MG63 (cell line): ENCODE measurements around the gene CABLES1. TPM values are rescaled to one million over a fixed set of nuclear protein-coding genes. Genes with fewer than 3 reads are reported as not detected.
"Not testable (repeated sequence)": the region's sequence is repeated elsewhere in the genome, so short reads cannot be mapped to it uniquely, and the experiment has no call there.

Experiments used
- DNase-seq: peaks from one replicate; pipeline ENCODE4 v3.0.0-alpha.2; 2020
- H3K27me3 ChIP-seq: fragments of 250-450 bp; sonication (Bioruptor Pico); 2 replicates; pipeline ENCODE4 v1.5.1; 2020; ENCODE audit warnings: mild to moderate bottlenecking, moderate library complexity
- H3K36me3 ChIP-seq: fragments of 250-450 bp; sonication (Bioruptor Pico); 2 replicates; pipeline ENCODE4 v1.5.1; 2020; ENCODE audit warnings: mild to moderate bottlenecking, moderate library complexity
- H3K4me3 ChIP-seq: fragments of 250-450 bp; sonication (Bioruptor Pico); 2 replicates; pipeline ENCODE4 v1.5.1; 2020; ENCODE audit warnings: mild to moderate bottlenecking, moderate library complexity
- H3K9me3 ChIP-seq: fragments of 250-450 bp; sonication (Bioruptor Pico); 2 replicates; pipeline ENCODE4 v1.5.1; 2020; ENCODE audit warnings: mild to moderate bottlenecking, moderate library complexity
- total RNA-seq: library from RNA; depleted of rRNA; stranded (reverse); fragments of >200 nt; shearing (Covaris generic); gene quantifications from 2 replicates; pipeline ENCODE4 v1.2.3, GENCODE V29; 2014; ENCODE audit warnings: low replicate concordance

The CABLES1 gene
- total RNA-seq, 1 experiment from 2014 or later: 1.3 TPM

DNA sequence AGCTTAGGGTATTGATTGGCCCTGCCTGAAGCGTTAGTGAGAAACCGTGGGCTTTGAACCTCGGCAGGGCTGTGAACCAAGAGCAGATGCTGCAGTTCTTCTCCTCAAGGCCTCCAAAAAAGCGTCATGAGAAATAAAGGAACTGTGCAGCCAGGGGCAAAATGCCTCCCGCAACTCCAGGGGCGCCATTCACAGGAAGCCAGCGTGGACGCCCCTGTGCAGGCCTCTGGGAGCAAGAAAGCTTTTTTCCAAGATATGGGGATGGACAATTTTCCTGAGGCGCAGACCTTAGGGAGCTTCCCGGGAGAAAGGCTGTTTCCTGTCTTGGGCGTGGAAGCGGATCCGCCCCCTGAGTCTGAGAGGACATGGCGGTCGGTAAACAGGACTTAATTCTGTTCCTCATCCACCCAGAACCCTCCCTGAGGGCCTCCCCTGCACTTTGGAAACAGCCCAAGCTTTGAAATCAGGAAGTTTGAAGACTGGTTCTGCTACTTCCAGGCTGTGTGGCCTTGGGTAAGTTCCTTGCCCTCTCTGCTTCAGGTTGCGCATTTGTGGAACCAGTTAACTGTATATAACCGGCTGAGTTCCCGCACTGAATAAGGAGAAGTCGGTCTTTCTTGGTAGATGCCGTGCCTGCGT, 29.6 kb upstream of the CABLES1 start:
- no peaks in the 10 kb centered on the region for H3K27me3 ChIP-seq
- no peaks in the 10 kb centered on the region for H3K36me3 ChIP-seq
- DNase-seq: no peak
- no peak overlapping the region for H3K4me3 ChIP-seq
- no peaks in the 10 kb centered on the region for H3K9me3 ChIP-seq

DNA sequence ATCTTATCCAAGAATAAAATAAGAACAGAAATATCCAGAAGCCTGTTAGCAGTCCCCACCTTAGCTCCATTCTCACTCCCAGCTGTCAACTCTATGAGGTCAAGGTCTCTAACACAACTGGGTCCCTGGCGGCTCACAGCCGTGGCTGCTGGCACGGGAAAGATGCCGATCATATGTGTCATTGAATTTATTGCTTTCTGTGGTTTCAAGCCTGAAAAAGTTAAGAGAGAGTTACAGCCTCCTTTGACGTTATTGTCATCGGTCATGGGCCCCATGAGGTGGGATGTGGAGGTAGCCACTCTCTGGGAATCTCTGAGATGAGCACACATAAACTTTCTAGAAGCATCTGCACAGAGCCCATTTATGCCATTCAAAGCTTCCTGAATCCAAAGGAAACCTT, 28.7 kb upstream of the CABLES1 start:
- H3K36me3 ChIP-seq: no peaks in the 10 kb centered on the region
- no peaks in the 10 kb centered on the region for H3K27me3 ChIP-seq
- H3K4me3 ChIP-seq: no peak overlapping the region
- peak; percentile 86 for DNase-seq
- H3K9me3 ChIP-seq: no peaks in the 10 kb centered on the region

DNA sequence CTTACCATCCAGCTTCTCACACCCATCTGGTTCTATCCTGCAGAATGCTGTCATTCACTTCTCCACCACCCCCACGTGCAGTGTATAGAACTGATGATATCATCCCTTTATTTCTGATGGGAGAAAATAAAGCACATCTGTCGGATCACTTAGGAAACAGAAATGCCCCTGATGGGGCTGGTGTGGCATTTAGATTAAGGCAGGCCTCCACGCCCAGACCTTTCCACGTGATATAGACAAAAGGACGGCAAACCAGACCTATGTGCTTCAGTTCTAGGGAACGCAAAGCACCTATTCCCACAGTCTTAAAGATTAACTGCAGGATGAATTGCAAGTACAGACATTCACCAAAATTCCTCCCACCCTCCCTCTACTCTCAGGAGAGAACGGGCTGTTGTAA, 27.6 kb upstream of the CABLES1 start:
- H3K27me3 ChIP-seq: no peaks in the 10 kb centered on the region
- DNase-seq: peak; percentile 13
- no peaks in the 10 kb centered on the region for H3K36me3 ChIP-seq
- no peaks in the 10 kb centered on the region for H3K9me3 ChIP-seq
- H3K4me3 ChIP-seq: no peak overlapping the region

DNA sequence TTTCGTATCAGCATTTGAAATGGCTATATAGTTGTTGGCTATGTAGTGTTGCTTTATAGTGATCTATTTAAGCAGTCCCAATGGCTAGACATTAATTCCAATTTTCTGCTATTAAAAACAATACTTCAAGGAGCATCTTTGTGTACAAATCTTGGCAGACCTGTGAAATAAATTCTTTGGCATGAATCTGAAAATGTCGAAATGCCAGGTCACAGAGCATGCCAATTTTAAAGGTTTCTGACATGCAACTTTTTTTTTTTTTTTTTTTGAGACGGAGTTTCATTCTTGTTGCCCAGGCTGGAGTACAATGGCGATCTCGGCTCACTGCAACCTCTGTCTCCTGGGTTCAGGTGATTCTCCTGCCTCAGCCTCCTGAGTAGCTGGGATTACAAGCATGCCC, 26.8 kb upstream of the CABLES1 start:
- no peaks in the 10 kb centered on the region for H3K27me3 ChIP-seq
- H3K36me3 ChIP-seq: no peaks in the 10 kb centered on the region
- DNase-seq: peak; percentile 29

DNA sequence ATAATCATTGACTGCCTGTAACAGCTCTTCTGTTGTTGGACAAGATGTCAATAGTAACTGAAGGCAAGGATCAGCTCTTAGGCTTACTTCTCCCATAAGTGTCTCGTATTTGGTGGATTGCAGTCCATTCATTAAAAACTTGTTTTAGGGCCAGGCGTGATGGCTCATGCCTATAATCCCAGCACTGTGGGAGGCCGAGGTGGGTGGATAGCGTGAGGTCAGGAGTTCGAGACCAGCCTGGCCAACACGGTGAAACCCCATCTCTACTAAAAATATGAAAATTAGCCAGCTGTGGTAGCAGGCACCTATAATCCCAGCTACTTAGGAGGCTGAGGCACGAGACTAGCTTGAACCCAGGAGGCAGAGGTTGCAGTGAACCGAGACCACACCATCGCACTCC, 26.1 kb upstream of the CABLES1 start:
- not testable (repeated sequence) for H3K9me3 ChIP-seq, H3K27me3 ChIP-seq, H3K36me3 ChIP-seq, H3K4me3 ChIP-seq
- peak; percentile 68 for DNase-seq

More for the DNA sequence above, 26.8 kb upstream of the CABLES1 start:
- Histone ChIP-seq H3K9me3 (no peaks in the 10 kb centered on the region), H3K4me3 (no peak overlapping the region)

DNA sequence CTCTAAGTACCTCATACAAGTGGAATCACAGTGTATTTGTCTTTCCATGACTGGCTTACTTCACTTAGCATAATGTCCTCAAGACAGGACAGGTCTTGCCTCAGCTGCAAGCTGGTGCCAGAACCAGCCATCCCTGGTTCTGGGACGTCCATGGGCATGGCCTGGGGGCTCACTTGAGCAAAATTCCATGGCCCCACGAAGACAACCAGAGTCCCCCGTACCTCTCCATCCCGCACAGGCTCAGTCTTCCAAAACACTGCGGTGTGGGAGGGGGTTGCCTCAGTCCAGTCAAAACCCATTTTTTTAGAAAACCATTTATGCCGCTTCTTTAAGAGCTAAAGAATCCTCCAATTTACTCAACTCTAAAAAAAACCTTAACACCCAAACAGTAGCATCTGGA, 21.7 kb upstream of the CABLES1 start:
- H3K9me3 ChIP-seq: no peaks in the 10 kb centered on the region
- no peaks in the 10 kb centered on the region for H3K36me3 ChIP-seq
- no peak for DNase-seq
- no peak overlapping the region for H3K4me3 ChIP-seq
- H3K27me3 ChIP-seq: no peaks in the 10 kb centered on the region

DNA sequence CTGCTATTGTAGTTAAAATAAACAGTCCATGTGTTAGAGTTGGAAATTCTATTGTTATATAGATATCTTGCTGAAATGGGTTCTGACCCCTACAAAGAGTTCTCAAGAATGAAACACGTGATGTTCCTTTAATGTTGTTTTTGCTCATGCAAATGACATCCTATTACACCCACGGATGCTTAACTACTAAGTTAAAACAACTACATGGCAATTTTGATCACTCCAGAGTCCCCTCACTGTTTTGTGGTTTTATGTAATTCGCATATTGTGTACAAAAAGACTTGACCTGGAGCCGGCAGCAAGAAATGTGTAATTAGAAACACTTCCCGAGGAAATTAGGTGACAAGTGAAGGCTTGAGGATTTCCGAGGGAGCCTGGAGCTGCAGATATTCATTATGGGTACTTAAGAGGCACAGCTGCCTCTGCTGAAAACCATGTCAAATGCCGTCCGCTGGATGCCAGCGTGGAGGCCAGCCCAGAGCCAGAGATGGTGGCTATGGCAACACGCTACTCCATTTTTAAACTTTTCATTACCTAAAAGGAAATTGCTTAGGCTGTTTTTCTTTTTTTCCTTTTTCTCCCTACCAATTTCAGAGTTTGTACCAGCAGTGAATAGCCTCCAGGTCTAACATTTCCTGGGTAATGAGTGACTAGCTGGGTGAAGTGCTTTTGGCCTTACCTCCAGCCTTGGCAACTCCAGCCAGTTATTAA, 21.0 kb upstream of the CABLES1 start:
- Histone ChIP-seq H3K9me3 (no peaks in the 10 kb centered on the region), H3K36me3 (no peaks in the 10 kb centered on the region), H3K4me3 (no peak overlapping the region), H3K27me3 (no peaks in the 10 kb centered on the region)
- no peak for DNase-seq

DNA sequence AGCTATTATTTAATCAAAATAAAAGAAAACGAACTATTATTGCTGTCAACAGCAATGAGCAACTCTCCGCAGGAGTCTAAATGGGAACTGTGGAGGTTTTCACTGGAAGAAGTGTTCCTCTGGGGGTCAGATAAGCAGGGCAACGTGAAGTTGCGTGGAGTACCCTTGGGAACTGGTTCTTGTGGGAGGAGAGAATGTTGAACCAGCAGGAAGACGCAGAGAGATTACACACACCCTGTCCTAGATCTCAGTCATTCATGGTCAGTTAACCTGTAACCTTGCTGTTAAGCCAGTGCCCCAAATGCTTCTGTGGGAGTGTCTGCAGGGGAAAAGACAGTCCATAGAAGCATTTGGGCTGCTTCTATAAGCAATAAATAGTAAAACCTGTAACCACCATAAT, 20.4 kb upstream of the CABLES1 start:
- DNase-seq: no peak
- no peaks in the 10 kb centered on the region for H3K27me3 ChIP-seq
- no peaks in the 10 kb centered on the region for H3K36me3 ChIP-seq
- no peak overlapping the region for H3K4me3 ChIP-seq
- H3K9me3 ChIP-seq: no peaks in the 10 kb centered on the region

DNA sequence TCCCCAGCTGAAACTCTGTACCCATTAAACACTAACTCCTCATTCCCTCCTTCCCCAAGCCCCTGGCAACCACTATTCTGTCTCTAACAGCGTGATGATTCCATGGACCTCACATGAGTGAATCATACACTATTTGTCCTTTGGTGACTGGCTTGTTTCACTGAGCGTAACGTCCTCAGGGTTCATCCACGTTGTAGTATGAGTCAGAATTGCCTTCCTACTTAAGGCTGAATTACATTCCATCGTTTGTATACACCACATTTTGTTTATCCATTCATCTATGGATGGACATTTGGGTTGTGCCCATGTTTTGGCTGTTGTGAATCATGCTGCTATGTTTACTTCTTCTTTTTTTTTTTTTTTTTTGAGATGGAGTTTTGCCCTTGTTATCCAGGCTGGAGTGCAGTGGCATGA, 19.6 kb upstream of the CABLES1 start:
- no peak overlapping the region for H3K4me3 ChIP-seq
- DNase-seq: peak; percentile 82
- no peaks in the 10 kb centered on the region for H3K9me3 ChIP-seq
- no peaks in the 10 kb centered on the region for H3K27me3 ChIP-seq
- no peaks in the 10 kb centered on the region for H3K36me3 ChIP-seq

DNA sequence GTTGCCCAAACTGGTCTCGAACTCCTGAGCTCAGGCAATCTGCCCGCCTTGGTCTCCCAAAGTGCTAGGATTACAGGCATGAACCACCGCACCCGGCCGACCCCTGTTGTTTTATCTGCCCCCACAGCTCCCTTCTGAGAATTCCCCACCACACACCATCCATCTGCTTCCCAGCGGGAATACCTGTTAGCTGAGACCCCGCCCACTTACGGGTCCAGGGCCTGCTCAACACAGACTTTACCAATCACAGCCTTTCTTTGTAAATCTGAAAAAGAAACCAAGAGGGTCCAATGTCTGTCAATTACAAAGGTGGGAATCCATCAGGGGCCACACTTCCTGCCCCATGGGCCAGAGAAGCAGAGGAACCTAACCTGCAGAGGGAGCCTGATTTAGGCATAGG, 14.2 kb upstream of the CABLES1 start:
- no peaks in the 10 kb centered on the region for H3K27me3 ChIP-seq
- no peak for DNase-seq
- no peaks in the 10 kb centered on the region for H3K9me3 ChIP-seq
- H3K36me3 ChIP-seq: no peaks in the 10 kb centered on the region
- no peak overlapping the region for H3K4me3 ChIP-seq

DNA sequence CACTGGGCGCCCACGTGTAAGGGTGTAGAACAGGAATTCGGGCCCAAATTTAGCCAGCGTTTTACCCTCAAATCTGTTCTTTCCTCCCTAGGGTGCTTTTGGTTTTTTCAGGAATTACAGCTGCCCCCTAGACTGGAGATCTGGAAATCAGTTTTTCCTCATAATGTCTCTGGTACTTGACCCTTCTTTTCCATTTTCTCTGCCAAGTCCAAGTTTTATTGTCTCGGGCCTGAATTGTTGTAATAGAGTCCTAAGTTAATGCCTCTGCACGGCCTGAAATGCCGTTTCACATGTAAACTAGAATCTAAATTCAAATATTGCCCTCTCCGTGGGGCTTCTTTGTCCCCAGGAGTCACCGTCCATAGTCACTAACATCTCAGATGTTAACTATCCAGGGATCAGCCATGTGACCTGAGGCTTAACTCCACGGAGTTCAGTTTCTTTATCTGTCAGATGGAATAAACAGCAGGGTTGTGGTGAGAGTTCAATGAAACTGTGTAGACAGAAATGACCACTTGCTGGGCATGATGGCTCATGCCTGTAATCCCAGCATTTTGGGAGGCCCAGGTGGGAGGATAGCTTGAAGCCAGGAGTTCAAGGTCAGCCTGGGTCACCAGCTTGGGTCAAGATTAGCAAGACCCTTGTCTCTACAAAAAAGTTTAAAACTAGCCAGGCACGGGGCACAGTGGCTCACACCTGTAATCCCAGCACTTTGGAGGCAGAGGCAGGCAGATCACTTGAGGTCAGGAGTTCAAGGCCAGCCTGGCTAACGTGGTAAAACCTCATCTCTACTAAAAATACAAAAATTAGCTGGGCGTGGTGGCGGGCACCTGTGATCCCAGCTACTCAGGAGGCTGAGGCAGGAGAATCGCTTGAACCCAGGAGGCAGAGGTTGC, 12.7 kb upstream of the CABLES1 start:
- no peak for DNase-seq
- no peaks in the 10 kb centered on the region for H3K27me3 ChIP-seq

DNA sequence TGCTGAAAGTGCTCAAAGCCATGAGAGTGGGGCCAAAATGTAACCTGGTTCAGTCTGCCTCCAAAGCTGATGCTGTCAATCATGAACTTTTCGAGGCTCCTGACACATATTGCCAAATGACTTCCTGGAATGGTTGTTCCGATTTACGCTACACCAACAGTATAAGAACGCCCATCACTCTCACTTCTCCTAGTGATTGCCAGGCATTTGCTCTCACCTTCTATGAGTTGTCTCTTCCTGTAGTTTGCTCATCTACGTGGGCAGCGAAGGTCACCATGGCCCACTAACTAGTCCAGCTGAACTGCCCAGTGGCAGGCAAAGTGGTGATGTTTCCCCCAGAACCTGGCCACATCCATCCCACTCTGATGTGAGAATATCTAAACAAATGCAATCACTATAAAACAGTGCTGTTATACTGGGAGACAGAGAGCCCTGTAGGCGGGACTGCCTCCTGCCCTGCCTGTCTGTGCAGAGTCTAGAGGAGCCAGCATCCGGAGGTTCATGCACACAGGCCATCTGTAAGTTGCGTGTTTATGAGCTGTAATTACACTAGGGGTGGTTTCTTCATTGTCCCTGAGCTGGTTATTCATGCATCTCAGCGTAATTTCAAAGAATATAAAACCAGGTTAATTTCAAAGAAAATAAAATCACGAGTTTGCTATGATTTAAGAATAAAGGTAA, 8.8 kb upstream of the CABLES1 start:
- H3K27me3 ChIP-seq: no peaks in the 10 kb centered on the region
- no peak overlapping the region for H3K4me3 ChIP-seq
- DNase-seq: peak; percentile 55
- H3K9me3 ChIP-seq: no peaks in the 10 kb centered on the region
- no peaks in the 10 kb centered on the region for H3K36me3 ChIP-seq

More for the DNA sequence above, 12.7 kb upstream of the CABLES1 start:
- Histone ChIP-seq H3K4me3 (no peak overlapping the region), H3K9me3 (no peaks in the 10 kb centered on the region), H3K36me3 (no peaks in the 10 kb centered on the region)

DNA sequence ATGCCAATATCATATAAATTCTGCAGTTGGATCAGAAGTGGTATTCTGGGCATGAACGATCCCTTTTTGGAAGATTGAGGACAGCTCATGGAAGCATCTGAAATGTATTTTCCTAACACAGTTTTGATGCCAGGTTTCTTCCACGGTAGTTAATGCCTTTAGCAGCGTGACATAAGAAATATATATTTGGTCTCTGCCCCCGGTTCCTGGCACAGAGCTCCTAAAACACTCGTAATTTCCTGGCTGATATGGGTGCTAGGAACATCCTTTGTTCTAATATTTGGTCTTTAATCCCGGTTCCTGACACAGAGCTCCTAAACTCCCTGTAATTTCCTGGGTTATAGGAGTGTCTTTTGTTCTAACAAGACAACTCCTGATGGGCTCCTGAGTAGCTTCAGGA, 8.2 kb upstream of the CABLES1 start:
- Histone ChIP-seq H3K9me3 (no peaks in the 10 kb centered on the region), H3K27me3 (no peaks in the 10 kb centered on the region), H3K36me3 (no peaks in the 10 kb centered on the region), H3K4me3 (no peak overlapping the region)
- peak; percentile 66 for DNase-seq

DNA sequence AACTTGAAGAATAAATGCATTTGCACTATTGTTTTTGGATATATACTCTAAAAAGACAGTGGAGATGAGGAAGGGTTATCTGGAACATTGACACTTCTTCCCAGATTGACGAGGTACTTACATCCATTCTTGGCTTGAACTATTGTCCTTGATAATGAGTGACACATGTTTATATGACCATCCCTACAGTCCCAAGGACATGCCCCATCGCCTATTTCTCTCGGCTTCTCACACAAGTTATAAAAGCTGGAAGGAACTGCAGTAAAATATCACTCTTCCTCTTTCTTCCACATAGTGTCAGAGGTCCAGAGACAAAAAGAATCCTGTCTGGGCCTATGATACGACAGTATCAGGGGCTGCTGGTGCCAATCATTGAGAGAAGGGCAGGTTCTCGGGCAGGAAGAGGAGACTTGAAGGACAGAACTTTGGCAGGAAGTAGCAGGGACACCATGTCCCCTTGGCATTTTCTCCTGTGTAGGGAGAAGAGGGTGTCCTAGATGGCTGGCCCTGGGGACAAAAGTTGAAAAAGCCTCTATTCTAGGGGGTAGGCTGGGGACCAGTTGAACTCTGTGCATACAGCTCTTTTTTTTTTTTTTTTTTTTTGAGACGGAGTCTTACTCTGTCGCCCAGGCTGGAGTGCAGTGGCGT, 5.8 kb upstream of the CABLES1 start:
- DNase-seq: no peak
- H3K4me3 ChIP-seq: no peak overlapping the region
- H3K9me3 ChIP-seq: no peaks in the 10 kb centered on the region

DNA sequence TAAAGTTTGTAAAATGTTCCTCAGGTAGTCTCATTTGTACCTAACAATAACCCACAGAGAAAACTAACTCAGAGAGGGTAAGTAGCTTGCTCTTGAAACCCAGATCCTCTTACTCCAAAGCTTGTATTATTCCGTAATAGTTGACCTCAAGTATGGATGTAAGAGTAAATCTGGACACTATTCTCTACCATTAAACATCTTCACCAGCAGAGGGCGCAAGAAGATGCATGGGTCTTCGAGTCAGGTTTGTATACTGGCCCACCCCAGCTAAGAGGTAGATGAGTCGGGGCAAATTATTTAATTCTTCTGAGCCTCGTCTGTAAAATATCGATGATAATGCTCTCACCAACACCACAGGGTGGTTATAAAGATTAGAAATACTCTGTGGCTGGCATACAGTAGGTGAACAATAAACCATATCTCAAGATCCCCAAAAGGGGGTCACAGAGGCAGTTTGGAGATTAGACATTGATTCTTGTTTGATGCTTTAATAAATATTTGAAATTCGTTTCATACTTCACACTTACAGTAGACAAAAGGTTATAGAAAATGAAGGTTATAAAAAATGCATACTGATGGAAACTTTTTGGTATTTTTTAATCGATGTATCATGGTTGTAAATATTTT, 3.5 kb upstream of the CABLES1 start:
- H3K4me3 ChIP-seq: no peak overlapping the region
- no peaks in the 10 kb centered on the region for H3K27me3 ChIP-seq
- H3K9me3 ChIP-seq: no peaks in the 10 kb centered on the region
- DNase-seq: no peak
- no peaks in the 10 kb centered on the region for H3K36me3 ChIP-seq

More for the DNA sequence above, 5.8 kb upstream of the CABLES1 start:
- Histone ChIP-seq H3K36me3 (no peaks in the 10 kb centered on the region), H3K27me3 (no peaks in the 10 kb centered on the region)
